Endothelial cell of umbilical vein (primary cell): Measurements from ENCODE around the gene PIK3CB.

ENCODE experiments used
- FOS ChIP-seq: IDR thresholded peaks from 2 replicates; pipeline ENCODE4 v1.6.1; 2011; ENCODE audit warnings: mild to moderate bottlenecking, low read length, moderate library complexity, borderline replicate concordance; ENCODE audit not compliant: insufficient read depth
- JUN ChIP-seq: IDR thresholded peaks from 2 replicates; pipeline ENCODE4 v1.6.1; 2011; ENCODE audit warnings: borderline replicate concordance, low read depth; ENCODE audit not compliant: insufficient read length, insufficient read depth
- MYC ChIP-seq: IDR thresholded peaks from one replicate; pipeline ENCODE4 v1.6.1; 2011; ENCODE audit warnings: mild to moderate bottlenecking, low read depth, low read length
- POLR2A ChIP-seq: IDR thresholded peaks from 2 replicates; pipeline ENCODE4 v1.6.1; 2012; ENCODE audit warnings: low read depth, mild to moderate bottlenecking, control low read depth, low read length
- POLR2AphosphoS5 ChIP-seq: IDR thresholded peaks from 2 replicates; pipeline ENCODE4 v1.6.1; 2012; ENCODE audit warnings: low read depth, mild to moderate bottlenecking, control low read depth, low read length, moderate library complexity; ENCODE audit not compliant: insufficient read depth
- TF ChIP-seq, protein P1 (sequence below), 2 donors: IDR thresholded peaks; 1 replicate in 1 of 2; 2 replicates in 1 of 2; pipeline ENCODE4 v1.5.1; 2011; ENCODE audit warnings: low read length in 2 of 2, mild to moderate bottlenecking in 2 of 2, moderate library complexity in 2 of 2, control low read depth in 1 of 2, inconsistent platforms in 1 of 2, low read depth in 1 of 2; ENCODE audit not compliant: insufficient read depth in 1 of 2; ENCODE audit errors: extremely low read depth in 1 of 2
- TF ChIP-seq, protein P2 (sequence below): IDR thresholded peaks from 2 replicates; pipeline ENCODE4 v1.6.1; 2011; ENCODE audit not compliant: insufficient read depth, insufficient read length

DNA sequence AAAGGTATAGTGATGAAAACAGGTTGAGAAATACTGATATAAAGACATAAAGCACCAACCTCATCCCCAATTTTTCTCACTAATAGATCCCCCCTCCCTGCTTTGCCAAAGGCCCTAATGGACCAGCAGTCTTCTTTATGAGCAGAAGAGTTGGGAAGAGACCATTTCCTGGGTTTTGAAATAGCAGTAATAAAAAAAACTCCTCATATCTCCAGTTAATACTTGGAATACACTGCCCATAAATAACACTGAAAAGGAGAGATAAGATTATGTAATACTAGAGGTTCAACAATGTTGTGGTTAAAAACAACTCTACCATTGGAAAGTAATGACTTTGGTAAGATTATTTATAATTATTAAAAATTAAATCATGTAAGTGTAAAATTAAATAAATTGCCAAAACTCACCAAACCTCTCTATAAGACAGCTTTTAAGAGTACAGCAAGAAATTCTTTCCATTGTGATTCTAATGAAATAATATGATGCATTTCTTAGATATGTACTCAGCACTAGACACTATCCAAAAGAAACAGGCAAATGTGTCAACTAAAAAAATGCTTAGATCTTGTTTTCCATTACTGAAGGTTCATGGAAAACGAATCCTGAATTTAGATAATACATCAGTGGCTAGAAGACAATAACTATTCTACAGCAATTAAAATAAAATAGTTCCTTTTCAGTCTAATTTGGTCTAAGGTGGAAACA lies 137.9 kb downstream of the PIK3CB start:
- TF ChIP-seq, protein P1, sequence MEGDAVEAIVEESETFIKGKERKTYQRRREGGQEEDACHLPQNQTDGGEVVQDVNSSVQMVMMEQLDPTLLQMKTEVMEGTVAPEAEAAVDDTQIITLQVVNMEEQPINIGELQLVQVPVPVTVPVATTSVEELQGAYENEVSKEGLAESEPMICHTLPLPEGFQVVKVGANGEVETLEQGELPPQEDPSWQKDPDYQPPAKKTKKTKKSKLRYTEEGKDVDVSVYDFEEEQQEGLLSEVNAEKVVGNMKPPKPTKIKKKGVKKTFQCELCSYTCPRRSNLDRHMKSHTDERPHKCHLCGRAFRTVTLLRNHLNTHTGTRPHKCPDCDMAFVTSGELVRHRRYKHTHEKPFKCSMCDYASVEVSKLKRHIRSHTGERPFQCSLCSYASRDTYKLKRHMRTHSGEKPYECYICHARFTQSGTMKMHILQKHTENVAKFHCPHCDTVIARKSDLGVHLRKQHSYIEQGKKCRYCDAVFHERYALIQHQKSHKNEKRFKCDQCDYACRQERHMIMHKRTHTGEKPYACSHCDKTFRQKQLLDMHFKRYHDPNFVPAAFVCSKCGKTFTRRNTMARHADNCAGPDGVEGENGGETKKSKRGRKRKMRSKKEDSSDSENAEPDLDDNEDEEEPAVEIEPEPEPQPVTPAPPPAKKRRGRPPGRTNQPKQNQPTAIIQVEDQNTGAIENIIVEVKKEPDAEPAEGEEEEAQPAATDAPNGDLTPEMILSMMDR (IDR thresholded peaks at IDR 0.05; ENCODE audit: extremely low read depth in 1 of 2, insufficient read depth in 1 of 2, low read depth in 1 of 2, low read length in 2 of 2), result no peak
- TF ChIP-seq POLR2A (no peak), JUN (no peak), FOS (no peak), MYC (no peak), POLR2AphosphoS5 (no peak)
- TF ChIP-seq, protein P2, sequence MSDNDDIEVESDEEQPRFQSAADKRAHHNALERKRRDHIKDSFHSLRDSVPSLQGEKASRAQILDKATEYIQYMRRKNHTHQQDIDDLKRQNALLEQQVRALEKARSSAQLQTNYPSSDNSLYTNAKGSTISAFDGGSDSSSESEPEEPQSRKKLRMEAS, result no peak
